Measurements from ENCODE around the gene SGMS1.

Gene SGMS1

GRCh38 chr10:50605269-50605950 is 18.3 kb downstream of the SGMS1 start:
- no peak for DNase-seq

GRCh38 chr10:50604809-50605208 is 18.9 kb downstream of the SGMS1 start:
- DNase-seq: no peak

- peak; percentile 7 for DNase-seq
Observed at GRCh38 chr10:50604049-50604640, 19.6 kb downstream of the SGMS1 start.

- no peak for DNase-seq
Observed at GRCh38 chr10:50603151-50603850, 20.5 kb downstream of the SGMS1 start.

GRCh38 chr10:50601974-50602373 is 21.8 kb downstream of the SGMS1 start:
- DNase-seq: no peak

GRCh38 chr10:50600831-50601477 is 22.8 kb downstream of the SGMS1 start:
- DNase-seq: no peak

- DNase-seq: no peak
Observed at GRCh38 chr10:50600286-50600685, 23.5 kb downstream of the SGMS1 start.

- no peak for DNase-seq
Observed at GRCh38 chr10:50596897-50597296, 26.9 kb downstream of the SGMS1 start.

GRCh38 chr10:50596456-50596855 is 27.3 kb downstream of the SGMS1 start:
- no peak for DNase-seq

GRCh38 chr10:50595785-50596184 is 28.0 kb downstream of the SGMS1 start:
- no peak for DNase-seq

GRCh38 chr10:50593523-50594376 is 30.0 kb downstream of the SGMS1 start:
- DNase-seq: no peak

- DNase-seq: no peak
Observed at GRCh38 chr10:50592961-50593418, 30.8 kb downstream of the SGMS1 start.

GRCh38 chr10:50590935-50591334 is 32.8 kb downstream of the SGMS1 start:
- DNase-seq: no peak

- DNase-seq: no peak
Observed at GRCh38 chr10:50586740-50587088, 37.0 kb downstream of the SGMS1 start.

- no peak for DNase-seq
Observed at GRCh38 chr10:50585921-50586739, 37.6 kb downstream of the SGMS1 start.

- no peak for DNase-seq
Observed at GRCh38 chr10:50582766-50583762, 40.7 kb downstream of the SGMS1 start.

GRCh38 chr10:50582046-50582445 is 41.7 kb downstream of the SGMS1 start:
- no peak for DNase-seq

GRCh38 chr10:50580262-50580891 is 43.4 kb downstream of the SGMS1 start:
- no peak for DNase-seq

- no peak for DNase-seq
Observed at GRCh38 chr10:50579491-50580261, 44.1 kb downstream of the SGMS1 start.
